ENCODE results near the gene APOBEC3C.
"Not testable (repeated sequence)": the region's sequence is repeated elsewhere in the genome, so short reads cannot be mapped to it uniquely, and the experiment has no call there.

- TF ChIP-seq EZH2 (IDR thresholded peaks at IDR 0.05; ENCODE audit: borderline replicate concordance, insufficient read depth, low read length, poor library complexity, severe bottlenecking); CTCF (IDR thresholded peaks at IDR 0.05; ENCODE audit: poor library complexity, severe bottlenecking); REST (IDR thresholded peaks at IDR 0.05; ENCODE audit: borderline replicate concordance); MXI1 (conservative IDR thresholded peaks at IDR 0.05; ENCODE audit: poor library complexity, severe bottlenecking); TAF1 (IDR thresholded peaks at IDR 0.05; ENCODE audit: low read depth); EP300 (conservative IDR thresholded peaks at IDR 0.05; ENCODE audit: poor library complexity, severe bottlenecking); POLR2AphosphoS5 (IDR thresholded peaks at IDR 0.05): not testable (repeated sequence)
Measured at GRCh38 chr22:39061951-39062350, 47.9 kb downstream of the APOBEC3C start.

Data from neural cell (in vitro differentiated cells).